Activated CD4-positive, alpha-beta T cell treated with anti-CD3 and anti-CD28 coated beads, Interleukin-2, amount 50 U/mL, for 4 hours (primary cell): Measurements from ENCODE around the gene HACL1.
"Not testable (repeated sequence)": the region's sequence is repeated elsewhere in the genome, so short reads cannot be mapped to it uniquely, and the experiment has no call there.

Experiments used
- DNase-seq, 2 experiments: peaks; one replicate each; pipeline ENCODE4 v3.0.0-alpha.2; 2020

HACL1 gene

DNA sequence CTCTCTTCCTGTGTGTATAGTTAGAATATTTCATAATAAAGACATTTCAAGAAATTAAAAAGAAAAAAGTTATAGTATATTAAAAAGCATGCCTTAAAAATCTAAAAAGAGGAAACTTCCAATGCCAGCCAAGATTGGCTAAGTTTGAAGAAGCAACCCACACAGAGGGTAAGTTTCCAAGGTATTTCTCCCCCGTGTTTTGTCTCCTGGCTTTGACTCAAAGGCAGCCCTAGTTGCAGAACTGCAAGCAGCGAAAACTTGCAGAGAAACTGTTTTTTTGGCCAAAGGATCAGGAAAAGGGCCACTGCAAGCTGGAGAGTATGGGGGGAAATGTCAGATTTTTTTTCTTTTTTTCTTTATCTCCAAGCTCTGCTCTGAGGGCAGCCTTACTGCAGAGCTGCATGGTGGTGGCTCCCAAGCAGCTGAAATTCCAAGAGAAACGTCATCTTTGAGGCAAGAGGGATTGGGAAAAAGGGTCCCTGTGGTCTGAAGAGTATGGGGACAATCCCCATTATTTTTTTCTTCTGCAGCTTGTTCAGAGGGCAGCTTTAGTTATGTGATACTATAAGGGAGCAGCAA, 23.0 kb downstream of the HACL1 start:
- no peak for DNase-seq

DNA sequence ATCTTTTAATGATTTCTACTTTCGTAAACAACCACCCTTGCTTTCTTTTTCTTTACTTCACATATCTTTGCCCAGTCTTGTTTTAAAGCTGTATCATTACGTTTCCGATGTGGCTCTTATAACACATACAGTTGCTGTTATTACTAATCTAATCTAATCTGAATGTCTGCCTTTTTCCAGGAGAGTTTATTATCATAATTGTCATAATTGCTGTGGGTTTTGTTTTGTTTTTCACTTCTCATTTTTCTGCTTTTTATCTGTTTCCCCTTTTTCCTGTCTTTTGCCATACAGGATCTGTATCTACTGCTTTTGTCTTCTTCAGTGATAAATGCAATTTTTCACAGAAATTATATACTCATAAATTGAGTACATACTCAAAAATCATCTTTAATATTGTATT, 24.9 kb downstream of the HACL1 start:
- no peak for DNase-seq

DNA sequence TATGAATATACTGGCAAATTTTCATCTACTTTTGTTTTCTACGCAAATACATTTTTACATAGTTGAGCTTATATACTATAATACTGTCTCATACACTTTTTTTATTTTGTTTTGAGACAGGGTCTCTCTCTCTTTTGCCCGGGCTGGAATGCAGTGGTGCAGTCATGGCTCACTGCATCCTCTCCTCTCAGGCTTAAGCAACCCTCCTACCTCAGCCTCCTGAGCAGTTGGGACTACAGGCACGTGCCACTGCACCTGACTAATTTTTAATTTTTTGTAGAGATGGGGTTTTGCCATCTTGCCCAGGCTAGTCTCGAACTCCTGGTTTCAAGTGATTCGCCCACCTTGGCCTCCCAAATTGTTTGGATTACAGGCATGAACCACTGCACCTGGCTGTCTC, 25.9 kb downstream of the HACL1 start:
- no peak for DNase-seq

DNA sequence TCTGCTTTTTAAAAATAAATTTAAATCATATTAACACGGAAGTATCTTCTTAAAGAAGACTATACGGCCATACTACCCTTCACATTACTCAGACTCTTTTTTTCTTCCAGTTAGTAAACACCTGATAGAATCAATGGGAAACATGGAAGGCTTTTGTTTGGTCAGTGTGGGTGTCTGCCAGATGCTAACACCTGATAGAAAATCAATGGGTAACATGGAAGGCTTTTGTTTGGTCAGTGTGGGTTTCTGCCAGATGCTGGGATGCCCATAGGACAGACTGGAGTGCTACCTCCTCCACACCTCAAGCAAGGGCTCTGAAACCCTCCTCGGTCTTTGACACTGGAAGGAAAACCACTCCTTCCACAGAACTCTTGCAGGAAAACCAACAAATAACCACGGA, 29.2 kb downstream of the HACL1 start:
- DNase-seq: no peak

DNA sequence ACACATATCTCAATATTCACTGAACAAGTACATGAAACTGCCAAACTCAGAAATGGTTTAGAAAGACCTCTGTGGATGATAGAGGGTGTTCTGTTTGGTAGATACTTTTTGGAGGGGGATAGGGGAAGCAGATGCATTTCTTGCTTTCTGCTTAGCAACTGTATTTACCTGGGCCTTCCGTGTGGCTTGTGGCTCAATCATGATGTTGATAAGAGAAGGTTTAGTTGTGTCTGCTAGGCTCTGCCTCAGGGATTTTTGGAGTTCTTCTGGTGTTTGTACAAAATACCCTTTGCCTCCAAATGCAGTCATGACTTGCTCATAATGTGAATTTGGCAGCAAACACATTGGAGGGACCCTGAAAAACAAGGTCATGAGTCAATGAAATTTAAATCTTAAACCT, 38.2 kb downstream of the HACL1 start:
- DNase-seq: no peak

DNA sequence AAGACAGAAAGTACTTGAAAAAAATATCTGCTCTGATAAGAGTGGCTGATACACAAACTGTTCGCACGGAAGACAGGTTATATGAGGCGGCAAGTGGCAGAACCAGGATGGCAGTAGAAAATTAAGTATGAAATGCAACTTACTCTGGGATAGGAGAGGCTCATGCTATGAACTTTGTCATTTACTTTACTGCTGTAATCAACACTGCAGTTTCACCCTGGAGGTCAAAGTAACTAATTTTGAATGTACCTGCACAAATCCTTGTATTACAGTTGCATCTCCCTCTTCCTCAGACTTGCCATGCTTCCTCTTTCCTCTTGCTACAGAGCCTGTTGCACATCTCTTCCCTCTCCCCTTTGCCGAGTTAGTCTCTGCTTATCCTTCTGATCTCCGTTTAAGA, 38.8 kb downstream of the HACL1 start:
- no peak for DNase-seq

DNA sequence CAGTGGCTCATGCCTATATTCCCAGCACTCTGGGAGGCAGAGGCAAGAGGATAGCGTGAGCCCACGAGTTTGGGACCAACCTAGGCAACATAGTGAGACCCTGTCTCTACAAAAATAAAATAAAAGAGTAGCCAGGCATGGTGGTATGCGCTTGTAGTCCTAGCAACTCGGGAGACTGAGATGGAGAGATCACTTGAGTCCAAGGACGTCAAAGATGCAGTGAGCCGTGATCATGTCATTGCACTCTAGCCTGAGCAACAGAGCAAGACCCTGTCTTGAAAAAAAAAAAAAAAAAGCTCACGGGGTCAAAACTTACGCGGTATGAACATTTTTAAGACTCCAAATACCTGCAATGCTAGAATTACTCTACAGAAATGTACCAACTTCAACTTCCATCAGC, 42.8 kb downstream of the HACL1 start:
- no peak for DNase-seq

DNA sequence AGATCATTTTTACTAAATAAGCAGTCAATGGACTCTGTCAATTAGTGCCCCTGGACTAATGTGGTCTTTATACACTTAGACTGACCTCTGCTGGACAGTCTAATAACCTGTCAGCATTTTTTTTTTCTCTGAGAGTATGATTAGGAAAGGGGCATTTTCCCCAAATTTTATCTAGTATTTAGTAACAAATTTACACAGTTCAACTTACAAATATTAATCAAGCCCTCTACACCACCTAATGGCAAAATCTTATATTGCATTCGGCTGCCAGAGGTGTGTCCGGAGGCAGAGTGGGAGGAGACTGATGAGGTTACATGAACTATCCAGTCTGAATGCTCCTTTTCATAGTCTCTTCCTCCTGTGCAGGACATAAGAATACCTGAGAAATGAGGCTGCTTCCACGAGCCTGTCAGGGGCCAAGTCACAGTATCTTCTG, 43.8 kb downstream of the HACL1 start:
- DNase-seq: peak; percentile 45 to 47

DNA sequence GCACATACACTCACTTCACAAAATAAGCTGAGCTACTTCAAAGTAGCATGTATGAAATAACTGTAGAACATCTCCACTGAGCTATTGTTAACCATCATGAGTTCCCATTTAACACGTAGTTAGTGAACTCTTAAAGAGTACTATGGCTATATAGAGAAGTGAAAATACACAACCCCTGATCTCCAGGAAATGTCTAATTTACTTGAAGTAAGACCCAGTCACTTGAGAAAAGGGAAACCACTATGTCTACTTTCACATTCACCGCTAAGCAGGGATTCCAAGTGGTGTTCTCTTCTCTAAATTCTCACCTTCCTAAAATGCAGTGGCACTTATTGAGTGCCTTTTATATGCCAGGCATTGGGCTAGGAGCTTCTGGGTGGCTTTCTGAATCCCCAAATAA, 44.9 kb downstream of the HACL1 start:
- DNase-seq: no peak

DNA sequence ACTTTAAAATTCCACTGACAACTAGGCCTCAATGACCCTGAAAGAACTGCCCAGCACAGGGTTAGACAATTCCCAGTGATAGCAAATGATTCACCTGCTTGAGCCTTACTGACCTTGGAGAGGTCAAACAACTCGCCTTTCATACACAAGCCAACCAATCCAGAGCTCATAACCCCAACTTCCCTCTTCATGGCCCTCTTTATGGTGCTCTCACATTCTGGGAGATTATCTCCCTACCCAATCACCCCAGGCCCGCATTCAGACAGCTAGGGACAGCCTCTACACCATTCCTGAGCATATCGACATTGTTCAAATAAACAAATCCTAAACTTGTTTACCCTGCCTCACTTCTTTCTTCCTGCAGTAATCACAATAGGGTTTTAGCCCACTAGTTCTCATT, 47.6 kb downstream of the HACL1 start:
- no peak for DNase-seq

DNA sequence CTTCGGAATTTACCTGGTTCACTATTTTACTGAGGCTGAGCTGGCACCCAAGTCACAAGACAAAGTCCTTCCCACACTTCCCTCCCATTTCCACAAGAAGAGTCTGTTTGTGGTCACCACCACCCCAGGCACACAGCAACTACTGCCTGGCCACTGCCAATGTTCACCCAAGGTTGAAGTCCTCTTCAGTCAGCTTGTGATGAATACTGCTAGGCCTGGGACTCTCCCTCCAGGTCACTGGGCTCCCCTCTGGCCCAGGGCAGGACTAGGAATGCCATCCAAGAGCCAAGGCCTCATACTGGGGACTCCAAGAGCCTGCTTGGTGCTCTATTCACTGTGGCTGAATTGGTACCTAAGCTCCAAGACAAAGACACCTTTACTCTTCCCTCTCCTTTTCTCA, 49.5 kb downstream of the HACL1 start:
- no peak for DNase-seq

DNA sequence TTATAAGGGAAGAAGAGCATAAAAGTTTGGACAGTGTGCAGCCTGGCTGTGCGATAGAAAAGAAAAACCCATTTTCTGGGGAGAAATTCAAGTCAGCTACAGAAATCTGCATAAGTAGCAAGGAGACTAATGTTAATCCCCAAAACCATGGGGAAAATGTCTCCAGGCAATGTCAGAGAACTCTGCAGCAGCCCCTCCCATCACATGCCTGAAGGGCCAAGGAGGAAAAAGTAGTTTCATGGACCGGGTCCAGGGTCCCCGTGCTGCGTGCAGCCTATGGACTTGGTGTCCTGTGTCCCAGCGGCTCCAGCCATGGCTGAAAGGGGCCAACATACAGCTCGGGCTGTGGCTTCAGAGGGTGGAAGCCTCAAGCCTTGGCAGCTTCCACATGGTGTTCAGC, 51.5 kb downstream of the HACL1 start:
- no peak for DNase-seq

DNA sequence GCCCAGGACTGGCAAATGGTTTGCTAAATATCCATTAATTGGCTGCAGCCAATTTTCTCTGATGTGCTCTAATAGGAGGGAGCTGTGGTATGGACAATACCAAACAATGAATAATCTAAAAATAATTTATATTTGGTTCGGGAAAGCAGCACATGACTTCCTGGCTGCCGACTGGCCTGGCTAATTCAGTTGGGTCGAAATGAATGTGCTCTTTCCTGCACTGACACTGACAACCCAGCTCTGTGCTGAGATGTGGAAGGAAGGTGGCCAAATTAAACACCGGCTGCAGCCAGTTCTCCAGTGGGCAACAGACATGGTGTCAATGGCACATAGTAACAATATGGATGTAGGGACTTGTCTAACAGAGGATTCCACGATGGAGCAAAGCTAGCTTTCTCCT, 58.8 kb downstream of the HACL1 start:
- no peak for DNase-seq

DNA sequence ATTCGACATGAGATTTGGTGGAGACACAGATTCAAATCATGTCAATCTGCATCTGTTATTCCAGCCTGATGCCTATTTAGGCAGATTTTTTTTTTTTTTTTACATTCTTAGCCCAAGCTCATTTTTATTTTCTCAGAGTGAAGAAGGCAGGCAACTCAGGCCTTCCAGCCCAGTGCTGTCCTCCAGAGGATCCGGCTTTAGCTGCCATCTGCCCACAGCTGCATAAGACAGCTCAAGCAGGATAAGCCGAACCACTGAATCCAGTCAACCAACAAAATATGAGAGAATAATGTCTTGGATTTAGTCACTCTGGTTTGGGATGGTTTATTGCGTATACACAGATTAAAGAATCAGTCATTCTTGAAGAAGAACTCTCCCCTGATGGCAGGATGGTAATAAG, 60.0 kb downstream of the HACL1 start:
- no peak for DNase-seq

DNA sequence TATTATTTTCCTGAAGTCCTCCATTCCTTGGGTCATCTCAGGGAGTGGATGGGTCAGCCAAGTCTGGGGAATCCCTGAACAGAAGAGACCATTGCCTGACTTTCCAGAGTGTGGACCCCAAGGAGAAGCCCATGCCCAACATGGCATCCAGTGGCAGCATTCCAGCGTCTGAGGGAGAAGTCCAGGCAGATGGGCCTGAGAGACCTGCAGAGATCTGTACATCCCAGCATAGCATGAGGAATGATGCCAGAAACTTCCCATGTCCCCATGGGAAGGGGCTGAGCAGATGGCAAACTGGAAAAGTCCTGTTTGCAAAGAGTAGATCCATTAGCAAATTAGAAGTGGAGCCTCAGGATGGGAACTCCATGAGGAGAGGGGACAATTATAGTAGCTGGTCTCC, 62.3 kb downstream of the HACL1 start:
- DNase-seq: no peak

DNA sequence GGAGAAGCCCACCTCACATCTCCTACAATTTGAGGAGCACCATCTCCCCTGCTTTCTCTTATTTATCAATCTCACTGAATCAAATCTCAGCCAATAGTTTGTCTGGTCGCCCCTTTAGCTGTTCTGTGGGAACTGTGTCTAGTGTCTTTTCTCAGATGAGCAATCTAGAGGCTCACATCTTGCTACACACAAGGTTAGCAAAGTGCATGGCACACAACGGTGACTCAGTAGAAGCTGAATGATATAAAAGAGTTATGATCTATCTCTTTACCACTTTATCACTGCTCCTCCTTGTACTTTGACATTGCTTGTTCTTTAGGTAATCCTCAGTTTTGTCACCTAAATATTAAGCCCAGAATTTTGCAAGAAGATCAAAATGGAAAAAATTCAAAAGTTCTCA, 63.0 kb downstream of the HACL1 start:
- no peak for DNase-seq

DNA sequence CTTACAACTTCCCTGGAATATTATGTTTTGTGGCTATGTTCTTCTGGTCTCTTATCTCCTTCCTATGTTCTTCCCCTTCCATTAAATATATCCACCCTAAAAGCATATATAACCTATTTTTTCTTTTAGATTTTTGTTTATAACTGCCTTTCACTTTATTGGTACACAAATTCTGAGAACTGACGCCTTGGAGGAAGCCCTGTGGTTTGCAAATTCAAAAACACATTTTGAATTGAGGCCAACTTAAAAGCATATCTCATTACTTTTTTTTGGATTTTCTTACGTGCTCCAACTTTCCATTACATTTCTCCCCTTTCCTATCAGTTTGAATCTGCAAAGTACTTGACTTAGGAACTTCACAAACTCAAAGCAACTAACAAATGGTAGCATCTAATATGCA, 64.5 kb downstream of the HACL1 start:
- DNase-seq: no peak

DNA sequence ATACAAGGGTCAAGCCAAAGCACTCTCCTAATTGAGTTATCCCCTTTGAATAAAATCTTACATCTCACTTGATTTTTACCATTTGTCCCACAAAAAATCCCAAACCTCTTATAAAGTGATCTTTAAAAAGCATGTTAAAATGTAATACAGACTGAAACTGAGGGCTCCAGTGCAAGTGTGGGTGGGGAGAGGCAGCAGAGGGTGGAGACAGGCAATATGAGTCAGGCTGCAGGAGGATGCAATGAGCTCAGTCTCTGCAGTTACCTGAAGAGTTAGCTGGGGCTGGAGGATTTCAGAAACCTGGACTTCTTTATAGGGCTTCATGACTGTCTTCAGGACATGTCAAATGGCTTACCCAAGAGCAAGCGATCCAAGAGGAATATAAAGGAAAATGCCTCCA, 65.6 kb downstream of the HACL1 start:
- peak; percentile 49 to 51 for DNase-seq

DNA sequence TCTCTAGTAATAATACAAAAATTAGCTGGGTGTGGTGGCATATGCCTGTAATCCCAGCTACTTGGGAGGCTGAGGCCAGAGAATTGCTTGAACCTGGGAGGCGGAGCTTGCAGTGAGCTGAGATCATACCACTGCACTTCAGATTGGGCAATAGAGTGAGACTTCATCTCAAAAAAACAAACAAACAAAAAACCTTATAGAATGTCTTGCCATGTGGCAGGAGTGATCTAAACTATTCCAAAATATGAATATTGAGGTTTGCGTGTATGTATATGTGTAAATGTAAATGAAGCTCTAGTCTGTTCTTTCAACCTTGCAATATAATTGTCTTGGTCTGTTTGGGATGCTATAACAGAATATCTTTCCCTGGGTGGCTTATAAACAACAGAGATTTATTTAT, 68.8 kb downstream of the HACL1 start:
- not testable (repeated sequence) for DNase-seq

DNA sequence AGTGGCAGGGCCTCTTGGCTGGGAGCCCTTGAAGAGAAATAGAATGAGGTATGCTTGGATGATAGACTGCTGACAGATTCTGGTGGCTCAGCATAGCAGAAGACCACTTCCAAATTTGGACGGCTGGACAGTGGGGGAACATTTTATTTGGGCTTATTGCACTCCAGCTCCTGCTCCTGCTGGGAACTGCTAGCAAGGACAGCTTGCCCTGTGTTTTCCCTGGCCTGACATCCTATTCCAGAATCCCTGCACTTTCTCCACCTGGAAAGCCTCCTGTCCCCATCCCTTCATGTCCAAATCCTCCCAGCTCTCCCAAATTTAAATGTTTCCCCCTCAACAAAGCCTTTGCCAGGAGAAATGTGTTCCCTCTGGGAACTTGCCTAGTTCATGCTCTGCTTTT, 70.0 kb downstream of the HACL1 start:
- no peak for DNase-seq

DNA sequence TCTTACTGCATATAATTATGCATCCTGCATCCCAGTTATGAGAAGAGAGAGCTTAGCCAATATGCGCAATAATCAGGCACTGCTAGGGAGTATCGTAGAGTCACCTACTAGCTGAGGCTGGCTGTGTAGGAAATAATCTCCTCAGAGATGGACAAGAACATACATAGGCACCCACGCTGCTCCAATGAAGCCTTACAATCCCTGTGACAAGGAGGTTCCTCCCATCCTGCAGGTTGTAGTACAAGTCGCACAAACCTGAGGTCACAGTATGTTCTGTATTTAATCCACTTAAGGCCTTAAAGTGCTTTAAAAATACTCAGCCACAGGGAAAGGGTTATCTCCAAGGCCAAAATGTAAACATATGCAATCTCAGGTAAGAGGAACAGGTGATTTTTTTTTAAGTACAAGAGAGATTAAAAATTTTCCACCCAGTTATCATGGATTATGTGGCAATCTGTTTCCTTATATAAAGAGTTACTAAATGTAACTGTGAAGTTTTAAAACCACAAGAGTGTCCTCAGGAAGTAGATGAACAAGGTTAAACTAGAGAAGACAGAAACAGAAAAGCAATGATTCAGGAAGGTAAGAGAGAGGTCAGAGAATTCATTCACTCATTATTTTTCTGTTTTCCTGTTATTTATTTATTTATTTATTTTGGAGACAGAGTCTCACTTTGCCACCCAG, 72.4 kb downstream of the HACL1 start:
- DNase-seq: no peak

DNA sequence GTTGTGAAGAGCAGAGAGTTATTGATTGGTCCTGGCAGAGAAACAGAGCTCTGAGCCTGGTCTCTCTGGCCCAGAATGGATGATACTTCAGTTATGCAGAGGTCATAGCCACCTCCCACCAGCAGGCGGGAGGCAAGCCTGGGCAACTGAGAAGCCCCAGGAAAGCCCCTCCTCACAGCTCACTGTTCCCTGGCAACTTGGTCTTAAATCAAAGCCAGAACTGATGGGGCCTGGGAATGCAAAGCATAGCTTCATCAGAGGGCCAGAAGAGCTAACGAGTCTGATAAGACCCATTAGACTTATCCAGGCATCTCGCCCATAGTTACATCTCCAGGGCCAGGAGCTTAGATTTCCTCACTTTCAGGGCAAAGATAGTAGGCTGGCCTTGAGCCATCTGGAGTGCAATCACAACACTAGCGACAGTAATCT, 74.3 kb downstream of the HACL1 start:
- no peak for DNase-seq

DNA sequence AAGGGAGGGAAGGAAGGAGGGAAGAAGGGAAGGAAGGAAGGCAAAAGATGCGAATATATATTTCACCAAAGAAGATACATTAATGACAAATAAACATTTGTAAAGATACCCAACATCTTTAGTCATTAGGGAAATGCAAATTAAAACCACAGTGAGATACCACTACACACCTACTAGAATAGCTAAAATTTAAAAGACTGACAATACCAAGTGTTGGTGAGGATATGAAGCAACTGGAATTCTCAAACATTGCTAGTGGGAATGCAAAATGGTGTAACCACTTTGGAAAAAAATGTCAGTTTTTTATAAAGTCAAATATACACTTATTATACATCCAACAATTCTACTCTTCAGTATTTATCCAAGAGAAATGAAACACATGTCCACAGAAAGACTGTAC, 75.6 kb downstream of the HACL1 start:
- DNase-seq: no peak

DNA sequence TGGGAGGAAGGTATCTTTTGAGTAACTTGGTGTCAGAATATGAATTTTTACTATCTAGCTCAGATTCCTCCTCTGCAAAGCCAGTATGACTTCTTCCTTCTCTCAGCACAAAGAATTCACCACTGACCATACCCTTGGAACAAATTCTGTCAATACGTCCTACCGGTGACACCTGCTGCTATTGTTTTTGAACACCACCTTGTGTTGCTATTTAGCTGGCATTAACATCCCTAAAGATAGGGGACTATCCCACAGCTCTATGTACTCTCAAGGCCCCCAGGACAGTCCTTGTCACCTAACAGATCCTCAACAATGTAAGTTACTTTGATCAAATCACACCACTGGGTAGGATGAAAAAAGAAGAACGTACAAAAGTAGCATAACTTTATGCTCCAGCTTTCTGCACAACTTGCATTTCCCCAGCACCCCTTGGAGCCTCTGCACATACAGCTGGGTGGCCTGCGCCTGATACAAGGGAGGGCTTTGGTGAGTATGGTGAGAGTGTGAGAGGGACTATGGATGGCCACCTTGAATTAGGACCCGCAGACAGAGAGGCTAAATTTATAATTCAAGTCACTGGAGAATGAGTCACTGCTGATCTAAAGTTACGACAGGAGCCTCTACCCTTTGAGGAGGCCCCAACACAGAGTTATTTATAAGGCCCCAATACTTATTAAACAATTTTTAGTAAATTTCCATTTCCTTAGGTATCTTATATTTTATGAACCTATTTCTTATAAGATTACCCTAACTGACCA, 77.5 kb downstream of the HACL1 start:
- DNase-seq: no peak

DNA sequence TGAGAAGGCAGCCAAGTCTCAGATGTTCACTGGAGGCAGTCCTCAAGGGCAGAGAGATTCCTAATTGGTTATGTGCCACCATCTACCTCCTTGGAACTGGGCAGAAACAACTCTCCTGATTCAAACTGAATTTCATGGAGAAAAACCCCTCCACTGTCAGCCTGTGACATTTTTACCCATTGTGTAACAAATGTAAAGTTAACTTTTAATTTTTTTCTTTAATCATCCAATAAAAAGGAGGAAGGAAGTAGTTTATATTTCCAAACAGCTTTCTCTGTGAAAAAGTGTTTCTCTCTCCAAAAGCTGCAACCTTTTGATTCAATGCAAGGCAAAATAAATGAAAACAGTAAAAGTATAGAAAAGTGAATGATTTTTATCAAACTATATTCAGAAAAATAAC, 79.4 kb downstream of the HACL1 start:
- DNase-seq: no peak
